Uterus (tissue), 4 donors: Measurements from ENCODE around the gene SCTR. TPM values are rescaled to one million over a fixed set of nuclear protein-coding genes. Genes with fewer than 3 reads are reported as not detected.

Experiments used
- DNase-seq, 2 donors: peaks; one replicate each; pipeline ENCODE4 v3.0.0-alpha.2; 2019 to 2020
- H3K27ac ChIP-seq, 2 donors: fragments of 200-600 bp; sonication (generic); 1 replicate in 1 of 2; 2 replicates in 1 of 2; pipeline ENCODE4 v1.5.1; 2016 to 2018
- H3K27me3 ChIP-seq, 2 donors: fragments of 200-600 bp; sonication (generic); one replicate each; pipeline ENCODE4 v1.5.1; 2018 to 2019; ENCODE audit warnings: control low read depth in 1 of 2
- H3K36me3 ChIP-seq, 2 donors: fragments of 200-600 bp; sonication (generic); one replicate each; pipeline ENCODE4 v1.5.1; 2019; ENCODE audit warnings: control low read depth in 1 of 2
- H3K4me1 ChIP-seq, 2 donors: fragments of 200-600 bp; sonication (generic); one replicate each; pipeline ENCODE4 v1.5.1; 2018 to 2019; ENCODE audit warnings: control low read depth in 1 of 2
- H3K4me3 ChIP-seq, 2 donors: fragments of 200-600 bp; sonication (generic); 1 replicate in 1 of 2; 2 replicates in 1 of 2; pipeline ENCODE4 v1.5.1; 2018 to 2019; ENCODE audit warnings: mild to moderate bottlenecking in 1 of 2
- H3K9me3 ChIP-seq, 2 donors: fragments of 200-600 bp; sonication (generic); one replicate each; pipeline ENCODE4 v1.5.1; 2019; ENCODE audit warnings: control low read depth in 1 of 2
- POLR2A ChIP-seq, 2 donors: fragments of 450-650 bp; IDR thresholded peaks; one replicate each; pipeline ENCODE4 v1.6.1; 2016; ENCODE audit warnings: antibody characterized with exemption in 2 of 2, mild to moderate bottlenecking in 1 of 2, moderate library complexity in 1 of 2
- intact Hi-C: fragments of 100-400 bp; cut with DNase I; formaldehyde crosslinking; loops from one replicate; pipeline ENCODE4 v1.15.1; 2023; ENCODE audit warnings: low total_unique reads
- total RNA-seq, 4 donors: library from RNA; depleted of rRNA in 3 of 4; stranded (reverse); fragments of >200 nt in 3 of 4; gene quantifications; one replicate each; pipeline versions ENCODE4 v1.1.0 to v1.2.4, GENCODE V29; 2014 to 2023
- TF ChIP-seq, protein P1 (sequence below), 4 experiments: fragments of 200-600 bp in 2 of 4; fragments of 450-650 bp in 2 of 4; sonication (generic) in 2 of 4; IDR thresholded peaks; one replicate each; pipeline ENCODE4 v1.5.1; 2016 to 2019; ENCODE audit warnings: antibody characterized with exemption in 4 of 4, mild to moderate bottlenecking in 2 of 4, moderate library complexity in 1 of 4
- donor health status: DM: yes; HTN: yes; CAD: no.

The SCTR gene
- total RNA-seq, 4 donors from 2014 or later, result not detected

- intact Hi-C loops, result no loop called here
Measured at GRCh38 chr2:119525614-119526013, 1.3 kb upstream of the SCTR start.

GRCh38 chr2:119523383-119523951 lies 816 bp downstream of the SCTR start:
- Histone ChIP-seq H3K4me1 (no peaks in the 10 kb centered on the region), H3K4me3 (no peak overlapping the region), H3K27me3 (peaks cover 0 to 5% of the 10 kb centered on the region in 2 donors), H3K9me3 (no peaks in the 10 kb centered on the region), H3K36me3 (no peaks in the 10 kb centered on the region), H3K27ac (no peak overlapping the region)
- no peak for DNase-seq
- TF ChIP-seq, protein P1, sequence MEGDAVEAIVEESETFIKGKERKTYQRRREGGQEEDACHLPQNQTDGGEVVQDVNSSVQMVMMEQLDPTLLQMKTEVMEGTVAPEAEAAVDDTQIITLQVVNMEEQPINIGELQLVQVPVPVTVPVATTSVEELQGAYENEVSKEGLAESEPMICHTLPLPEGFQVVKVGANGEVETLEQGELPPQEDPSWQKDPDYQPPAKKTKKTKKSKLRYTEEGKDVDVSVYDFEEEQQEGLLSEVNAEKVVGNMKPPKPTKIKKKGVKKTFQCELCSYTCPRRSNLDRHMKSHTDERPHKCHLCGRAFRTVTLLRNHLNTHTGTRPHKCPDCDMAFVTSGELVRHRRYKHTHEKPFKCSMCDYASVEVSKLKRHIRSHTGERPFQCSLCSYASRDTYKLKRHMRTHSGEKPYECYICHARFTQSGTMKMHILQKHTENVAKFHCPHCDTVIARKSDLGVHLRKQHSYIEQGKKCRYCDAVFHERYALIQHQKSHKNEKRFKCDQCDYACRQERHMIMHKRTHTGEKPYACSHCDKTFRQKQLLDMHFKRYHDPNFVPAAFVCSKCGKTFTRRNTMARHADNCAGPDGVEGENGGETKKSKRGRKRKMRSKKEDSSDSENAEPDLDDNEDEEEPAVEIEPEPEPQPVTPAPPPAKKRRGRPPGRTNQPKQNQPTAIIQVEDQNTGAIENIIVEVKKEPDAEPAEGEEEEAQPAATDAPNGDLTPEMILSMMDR (IDR thresholded peaks at IDR 0.05), result no peak
- no peak for TF ChIP-seq POLR2A (IDR thresholded peaks at IDR 0.05)
- intact Hi-C loops, result no loop called here

More at GRCh38 chr2:119525614-119526013, 1.3 kb upstream of the SCTR start:
- Histone ChIP-seq H3K27me3 (peaks cover 0 to 5% of the 10 kb centered on the region in 2 donors), H3K4me3 (no peak overlapping the region), H3K9me3 (no peaks in the 10 kb centered on the region), H3K4me1 (no peaks in the 10 kb centered on the region), H3K36me3 (no peaks in the 10 kb centered on the region), H3K27ac (no peak overlapping the region)
- TF ChIP-seq POLR2A (IDR thresholded peaks at IDR 0.05), result no peak
- TF ChIP-seq, protein P1 (IDR thresholded peaks at IDR 0.05), result no peak
- DNase-seq, result no peak

GRCh38 chr2:119522671-119523070 lies 1.6 kb downstream of the SCTR start:
- TF ChIP-seq POLR2A (IDR thresholded peaks at IDR 0.05), result no peak
- TF ChIP-seq, protein P1 (IDR thresholded peaks at IDR 0.05), result no peak
- no peak for DNase-seq

GRCh38 chr2:119521433-119522050 lies 2.7 kb downstream of the SCTR start:
- intact Hi-C loops, result no loop called here
- Histone ChIP-seq H3K9me3 (no peaks in the 10 kb centered on the region), H3K4me3 (no peak overlapping the region), H3K27me3 (peaks cover 0 to 5% of the 10 kb centered on the region in 2 donors), H3K36me3 (no peaks in the 10 kb centered on the region), H3K4me1 (no peaks in the 10 kb centered on the region), H3K27ac (no peak overlapping the region)
- no peak for DNase-seq
- no peak for TF ChIP-seq POLR2A (IDR thresholded peaks at IDR 0.05)
- TF ChIP-seq, protein P1 (IDR thresholded peaks at IDR 0.05), result no peak

More at GRCh38 chr2:119522671-119523070, 1.6 kb downstream of the SCTR start:
- no peaks in the 10 kb centered on the region for H3K4me1 ChIP-seq
- no peaks in the 10 kb centered on the region for H3K36me3 ChIP-seq
- H3K27me3 ChIP-seq, result peaks cover 0 to 5% of the 10 kb centered on the region in 2 donors
- H3K27ac ChIP-seq, result no peak overlapping the region
- H3K4me3 ChIP-seq, result no peak overlapping the region
- intact Hi-C loops, result no loop called here
- no peaks in the 10 kb centered on the region for H3K9me3 ChIP-seq

DNA sequence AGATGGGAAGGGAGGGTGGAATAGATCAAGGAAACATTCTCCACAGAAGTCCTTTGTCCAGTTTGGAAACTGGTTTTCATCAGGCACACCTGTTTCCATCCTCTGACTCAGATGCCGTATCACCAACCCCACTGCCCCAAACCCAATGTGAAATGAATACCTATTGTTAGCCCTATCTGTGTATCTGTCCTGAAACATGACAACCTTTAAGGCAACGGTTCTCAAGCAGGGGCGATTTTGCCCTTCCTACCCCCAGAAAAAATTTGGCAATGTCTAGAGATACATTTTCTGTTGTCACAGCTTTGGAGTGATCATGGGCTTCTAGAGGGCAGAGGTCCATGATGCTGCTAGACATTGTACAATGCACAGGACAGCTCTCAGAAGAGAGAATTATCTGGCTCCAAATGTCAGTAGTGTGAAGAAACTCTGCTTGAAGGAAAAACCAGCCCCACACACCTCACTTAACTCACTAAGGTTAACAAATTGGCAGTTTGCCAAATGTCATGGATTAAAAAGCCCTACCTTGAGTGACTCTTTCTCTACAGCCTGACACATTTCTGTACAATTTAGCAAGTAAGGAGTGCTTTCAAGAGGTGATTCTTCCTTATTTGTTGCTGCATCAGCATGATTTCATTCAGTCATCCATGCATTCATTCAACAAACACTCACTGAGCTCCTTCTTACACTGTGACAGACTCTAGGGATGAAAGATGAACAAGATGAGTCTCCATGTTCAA lies 3.4 kb downstream of the SCTR start:
- DNase-seq, result no peak

More for the DNA sequence above, 3.4 kb downstream of the SCTR start:
- no peaks in the 10 kb centered on the region for H3K9me3 ChIP-seq
- no peaks in the 10 kb centered on the region for H3K36me3 ChIP-seq
- no peak overlapping the region for H3K4me3 ChIP-seq
- intact Hi-C loops, result no loop called here
- no peak for TF ChIP-seq POLR2A (IDR thresholded peaks at IDR 0.05)
- TF ChIP-seq, protein P1 (IDR thresholded peaks at IDR 0.05), result no peak
- peaks cover 0 to 5% of the 10 kb centered on the region in 2 donors for H3K27me3 ChIP-seq
- H3K27ac ChIP-seq, result no peak overlapping the region
- H3K4me1 ChIP-seq, result no peaks in the 10 kb centered on the region
